PC-3 (cell line): ENCODE results near the gene KRT2. TPM values are rescaled to one million over a fixed set of nuclear protein-coding genes. Genes with fewer than 3 reads are reported as not detected.

Experiments
- ATAC-seq: fragments of 200-7000 bp; cut with Tn5 transposase; 2 replicates; pipeline ENCODE4 v1.9.1; 2020; ENCODE audit warnings: mild to moderate bottlenecking, moderate library complexity
- BruUV-seq: library from RNA; stranded (reverse); fragments of 400-500 nt; replicated peaks from 2 replicates; lab custom pipeline; 2021; lab: Mats Ljungman, UMichigan
- CTCF ChIA-PET: fragments of 300-600 bp; sonication (Branson Sonifier 250); formaldehyde crosslinking; loops from one replicate; lab custom pipeline; 2022; ENCODE audit warnings: antibody characterized with exemption; lab: Charles Lee
- POLR2A ChIA-PET: fragments of 300-600 bp; sonication (Branson Sonifier 250); formaldehyde crosslinking; loops from one replicate; lab custom pipeline; 2022; ENCODE audit warnings: antibody characterized with exemption; ENCODE audit not compliant: unreplicated experiment; lab: Charles Lee
- DNase-seq: peaks from one replicate; pipeline ENCODE4 v3.0.0-alpha.2; 2015
- H2AFZ ChIP-seq: fragments of 300-600 bp; sonication (generic); 2 replicates; pipeline ENCODE4 v1.6.0; 2016; ENCODE audit warnings: antibody characterized with exemption, low read length
- H3F3A ChIP-seq: fragments of 300-600 bp; sonication (generic); one replicate; pipeline ENCODE4 v1.6.0; 2017; ENCODE audit warnings: antibody characterized with exemption, low read length, control low read depth, mild to moderate bottlenecking; ENCODE audit not compliant: unreplicated experiment
- H3K27ac ChIP-seq: fragments of 300-600 bp; sonication (generic); 2 replicates; pipeline ENCODE4 v1.5.1; 2016; ENCODE audit warnings: mild to moderate bottlenecking, low read length
- H3K27me3 ChIP-seq: fragments of 300-600 bp; sonication (generic); 2 replicates; pipeline ENCODE4 v1.6.1; 2016; ENCODE audit warnings: low read length, mixed read lengths
- H3K36me3 ChIP-seq: fragments of 300-600 bp; sonication (generic); 2 replicates; pipeline ENCODE4 v1.6.1; 2016; ENCODE audit warnings: low read depth, mixed run types, low read length, mixed read lengths
- H3K4me1 ChIP-seq: fragments of 300-600 bp; sonication (generic); 2 replicates; pipeline ENCODE4 v1.5.1; 2016; ENCODE audit warnings: low read length; ENCODE audit not compliant: insufficient read depth
- H3K4me2 ChIP-seq: fragments of 300-600 bp; sonication (generic); 2 replicates; pipeline ENCODE4 v1.6.0; 2016; ENCODE audit warnings: low read length
- H3K4me3 ChIP-seq: fragments of 300-600 bp; sonication (generic); 2 replicates; pipeline ENCODE4 v1.5.1; 2016; ENCODE audit warnings: mild to moderate bottlenecking, low read length, mixed read lengths
- H3K79me2 ChIP-seq: fragments of 300-600 bp; sonication (generic); 2 replicates; pipeline ENCODE4 v1.6.1; 2017; ENCODE audit warnings: low read length, mixed read lengths
- H3K9ac ChIP-seq: fragments of 300-600 bp; sonication (generic); 2 replicates; pipeline ENCODE4 v1.6.0; 2016; ENCODE audit warnings: mild to moderate bottlenecking, low read length
- H3K9me2 ChIP-seq: fragments of 300-600 bp; sonication (generic); replicated peaks from 2 replicates; pipeline ENCODE4 v1.6.1; 2016; ENCODE audit warnings: mixed run types, low read length, mixed read lengths
- H3K9me3 ChIP-seq: fragments of 300-600 bp; sonication (generic); 2 replicates; pipeline ENCODE4 v1.6.1; 2016; ENCODE audit warnings: low read length, mixed read lengths
- H4K20me1 ChIP-seq: fragments of 300-600 bp; sonication (generic); 2 replicates; pipeline ENCODE4 v1.6.1; 2016; ENCODE audit warnings: low read length, mixed read lengths
- CTCF ChIP-seq: fragments of 300-600 bp; sonication (generic); conservative IDR thresholded peaks from 2 replicates; pipeline ENCODE4 v1.5.1; 2017; ENCODE audit warnings: antibody characterized with exemption, low read depth, mild to moderate bottlenecking, low read length
- EZH2 ChIP-seq: fragments of 300-600 bp; sonication (generic); IDR thresholded peaks from one replicate; pipeline ENCODE4 v1.6.1; 2017; ENCODE audit warnings: antibody characterized with exemption, mild to moderate bottlenecking, low read length; ENCODE audit not compliant: unreplicated experiment
- EZH2phosphoT487 ChIP-seq: fragments of 300-600 bp; sonication (generic); IDR thresholded peaks from 2 replicates; pipeline ENCODE4 v1.6.1; 2018; ENCODE audit warnings: mild to moderate bottlenecking, antibody characterized with exemption, low read length, borderline replicate concordance
- intact Hi-C: fragments of 100-400 bp; cut with micrococcal nuclease; formaldehyde crosslinking; loops from 2 replicates; pipeline ENCODE4 v1.9.0; 2023
- total RNA-seq: library from RNA; depleted of rRNA; stranded (reverse); fragments of >200 nt; gene quantifications from 2 replicates; pipeline ENCODE4 v1.2.3, GENCODE V29; 2014

The KRT2 gene
- total RNA-seq, 1 experiment from 2014 or later = not detected

DNA sequence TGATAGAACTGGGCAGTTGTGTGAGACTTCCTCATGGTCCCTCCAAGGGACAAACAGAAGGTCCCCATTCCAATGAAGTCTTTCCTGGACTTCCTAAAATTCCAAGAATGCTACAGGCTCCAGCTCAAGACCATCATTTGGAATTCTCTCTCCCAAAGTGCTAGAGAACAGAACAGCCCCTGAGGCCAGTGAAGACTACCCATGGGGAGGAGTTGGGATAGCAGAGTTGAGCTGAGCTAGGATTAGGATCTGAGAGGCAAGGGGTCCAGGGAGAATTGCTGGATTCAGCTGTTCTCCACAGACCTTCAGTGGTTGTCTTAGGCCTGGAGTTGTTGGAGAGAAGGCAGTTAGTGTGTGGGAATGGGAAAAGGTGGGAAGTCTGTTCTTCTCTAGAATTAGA lies 17.4 kb upstream of the KRT2 start:
- Histone ChIP-seq H3K9me2 (no peaks in the 10 kb centered on the region), H3K4me3 (no peak overlapping the region), H3K4me1 (no peaks in the 10 kb centered on the region), H3K4me2 (no peak overlapping the region), H3K36me3 (no peaks in the 10 kb centered on the region), H3K27me3 (peaks cover 29% of the 10 kb centered on the region), H3F3A (no peaks in the 10 kb centered on the region), H3K27ac (no peak overlapping the region), H4K20me1 (no peaks in the 10 kb centered on the region), H3K9ac (no peak overlapping the region), H2AFZ (no peak overlapping the region), H3K79me2 (no peaks in the 10 kb centered on the region), H3K9me3 (no peaks in the 10 kb centered on the region)
- ChIA-PET CTCF (no interaction called here), POLR2A (no interaction called here)
- ATAC-seq = no peak
- DNase-seq = no peak
- BruUV-seq = no TSS peak
- TF ChIP-seq EZH2 (no peak), EZH2phosphoT487 (no peak), CTCF (no peak)
- intact Hi-C loops = no loop called here

DNA sequence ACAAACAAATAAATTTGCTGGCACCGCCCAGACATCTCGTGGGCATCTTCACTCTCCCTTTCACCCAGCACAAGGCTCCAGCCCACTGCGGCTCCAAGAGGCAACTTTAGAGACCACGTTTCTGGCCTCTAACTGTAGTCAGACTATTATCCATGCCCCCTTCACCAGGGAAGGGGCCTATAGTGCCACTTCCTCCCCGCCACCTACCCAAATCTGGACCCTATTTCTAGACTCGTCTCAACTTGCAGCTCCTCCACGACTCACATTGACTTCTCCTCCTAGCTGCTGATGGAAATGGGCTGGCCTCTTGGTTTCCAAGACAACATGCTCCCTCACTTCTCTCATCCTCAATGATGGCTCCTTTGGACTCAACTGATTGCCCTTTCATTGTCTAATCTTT lies 15.9 kb upstream of the KRT2 start:
- H3K4me1 ChIP-seq = no peaks in the 10 kb centered on the region
- DNase-seq (no peak), ATAC-seq (no peak)
- no peaks in the 10 kb centered on the region for H3K9me3 ChIP-seq
- TF ChIP-seq EZH2phosphoT487 (no peak), CTCF (no peak), EZH2 (no peak)
- no TSS peak for BruUV-seq
- H3K27ac ChIP-seq = no peak overlapping the region
- H3F3A ChIP-seq = no peaks in the 10 kb centered on the region
- H3K27me3 ChIP-seq = peaks cover 30% of the 10 kb centered on the region
- no peak overlapping the region for H3K4me2 ChIP-seq
- CTCF ChIA-PET = no interaction called here
- H3K9ac ChIP-seq = no peak overlapping the region
- no peak overlapping the region for H3K4me3 ChIP-seq
- POLR2A ChIA-PET = no interaction called here
- H3K36me3 ChIP-seq = no peaks in the 10 kb centered on the region
- no peak overlapping the region for H2AFZ ChIP-seq
- H3K9me2 ChIP-seq = no peaks in the 10 kb centered on the region
- H3K79me2 ChIP-seq = no peaks in the 10 kb centered on the region
- intact Hi-C loops = loop anchor here (2.0 kb wide), 1 partner anchor 203 kb away; no protein-coding TSS in a partner anchor
- no peaks in the 10 kb centered on the region for H4K20me1 ChIP-seq

GRCh38 chr12:52667509-52667908 lies 15.5 kb upstream of the KRT2 start:
- H3K9me3 ChIP-seq = no peaks in the 10 kb centered on the region
- no peaks in the 10 kb centered on the region for H3K9me2 ChIP-seq
- TF ChIP-seq CTCF = peak; percentile 67
- no peak for TF ChIP-seq EZH2phosphoT487
- no TSS peak for BruUV-seq
- no peaks in the 10 kb centered on the region for H3F3A ChIP-seq
- DNase-seq (peak; percentile 36), ATAC-seq (no peak)
- no peaks in the 10 kb centered on the region for H4K20me1 ChIP-seq
- no peak overlapping the region for H3K27ac ChIP-seq
- H3K79me2 ChIP-seq = no peaks in the 10 kb centered on the region
- no peaks in the 10 kb centered on the region for H3K36me3 ChIP-seq
- H3K9ac ChIP-seq = no peak overlapping the region
- ChIA-PET CTCF (interaction anchor here (0.7 to 1.7 kb wide), 2 partner anchors 203 to 212 kb away, joined by 4 to 24 read pairs; no protein-coding TSS in a partner anchor), POLR2A (no interaction called here)
- H3K27me3 ChIP-seq = peaks cover 30% of the 10 kb centered on the region
- intact Hi-C loops = loop anchor here (2.0 kb wide), 1 partner anchor 203 kb away; no protein-coding TSS in a partner anchor
- H3K4me1 ChIP-seq = no peaks in the 10 kb centered on the region
- H2AFZ ChIP-seq = no peak overlapping the region
- no peak overlapping the region for H3K4me3 ChIP-seq
- H3K4me2 ChIP-seq = no peak overlapping the region
